ENCODE results near the gene ULBP3. TPM values are rescaled to one million over a fixed set of nuclear protein-coding genes. Genes with fewer than 3 reads are reported as not detected.

Gene ULBP3
- total RNA-seq, 4 donors from 2014 or later, result 2.4 to 31.7 (median 16.5) TPM

DNA sequence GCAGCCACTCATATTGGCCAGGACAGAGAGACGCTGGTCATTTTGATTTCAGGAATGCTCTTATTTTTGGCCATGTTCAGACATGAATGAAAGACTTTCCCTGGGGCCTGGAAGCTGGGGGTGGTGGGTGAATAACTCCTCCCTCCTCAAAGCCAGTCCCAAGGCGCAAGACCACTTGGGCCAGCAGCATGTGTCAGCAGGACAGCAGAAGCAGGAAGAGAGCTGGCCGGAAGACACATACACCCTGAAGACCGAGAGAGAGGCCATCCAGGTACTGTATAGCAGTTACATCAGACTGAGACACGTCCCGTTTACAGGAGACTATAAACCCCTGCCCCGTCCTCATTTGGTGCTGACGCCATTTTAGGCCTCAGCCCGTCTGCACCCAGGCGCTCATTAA is 29.2 kb upstream of the ULBP3 start:
- no peak overlapping the region for H3K4me3 ChIP-seq (replicated peaks in 1 of 3)
- H3K4me1 ChIP-seq, result no peaks in the 10 kb centered on the region
- intact Hi-C loops (cut with DNase I), result no loop called here
- H3K36me3 ChIP-seq, result no peaks in the 10 kb centered on the region
- TF ChIP-seq POLR2A (IDR thresholded peaks at IDR 0.05), result no peak
- TF ChIP-seq, protein P1, sequence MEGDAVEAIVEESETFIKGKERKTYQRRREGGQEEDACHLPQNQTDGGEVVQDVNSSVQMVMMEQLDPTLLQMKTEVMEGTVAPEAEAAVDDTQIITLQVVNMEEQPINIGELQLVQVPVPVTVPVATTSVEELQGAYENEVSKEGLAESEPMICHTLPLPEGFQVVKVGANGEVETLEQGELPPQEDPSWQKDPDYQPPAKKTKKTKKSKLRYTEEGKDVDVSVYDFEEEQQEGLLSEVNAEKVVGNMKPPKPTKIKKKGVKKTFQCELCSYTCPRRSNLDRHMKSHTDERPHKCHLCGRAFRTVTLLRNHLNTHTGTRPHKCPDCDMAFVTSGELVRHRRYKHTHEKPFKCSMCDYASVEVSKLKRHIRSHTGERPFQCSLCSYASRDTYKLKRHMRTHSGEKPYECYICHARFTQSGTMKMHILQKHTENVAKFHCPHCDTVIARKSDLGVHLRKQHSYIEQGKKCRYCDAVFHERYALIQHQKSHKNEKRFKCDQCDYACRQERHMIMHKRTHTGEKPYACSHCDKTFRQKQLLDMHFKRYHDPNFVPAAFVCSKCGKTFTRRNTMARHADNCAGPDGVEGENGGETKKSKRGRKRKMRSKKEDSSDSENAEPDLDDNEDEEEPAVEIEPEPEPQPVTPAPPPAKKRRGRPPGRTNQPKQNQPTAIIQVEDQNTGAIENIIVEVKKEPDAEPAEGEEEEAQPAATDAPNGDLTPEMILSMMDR (IDR thresholded peaks at IDR 0.05), result no peak
- H3K27me3 ChIP-seq, result no peaks in the 10 kb centered on the region
- 91 to 92% methylated on average over 10 of the region's 10 CpGs for WGBS, 2 donors
- no peak overlapping the region for H3K27ac ChIP-seq
- no peaks in the 10 kb centered on the region for H3K9me3 ChIP-seq
- no peak for DNase-seq

DNA sequence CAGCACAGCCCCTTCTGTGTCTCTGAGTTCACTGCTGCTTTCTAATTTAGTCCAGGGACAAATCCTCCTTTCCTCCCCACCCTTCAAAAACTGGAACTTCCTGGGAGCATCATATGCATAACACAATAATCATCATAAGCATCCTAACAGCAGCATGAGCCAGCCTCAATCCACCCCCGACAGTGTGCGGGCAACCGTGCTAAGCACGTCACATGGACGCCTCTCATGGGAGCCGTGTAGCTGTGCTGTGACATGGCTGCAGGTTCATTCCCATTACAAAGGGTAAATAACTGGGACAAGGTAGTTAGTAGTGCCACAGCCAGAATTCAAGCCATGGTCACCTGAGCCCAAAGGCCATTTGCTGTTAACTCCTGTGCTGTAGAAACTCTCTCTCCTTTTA is 24.5 kb upstream of the ULBP3 start:
- intact Hi-C loops (cut with DNase I), result no loop called here
- H3K36me3 ChIP-seq, result no peaks in the 10 kb centered on the region
- no peaks in the 10 kb centered on the region for H3K4me1 ChIP-seq
- no peaks in the 10 kb centered on the region for H3K9me3 ChIP-seq
- DNase-seq, result no peak
- no peak overlapping the region for H3K4me3 ChIP-seq (replicated peaks in 1 of 3)
- TF ChIP-seq POLR2A (IDR thresholded peaks at IDR 0.05), result no peak
- TF ChIP-seq, protein P1 (IDR thresholded peaks at IDR 0.05), result no peak
- WGBS, 2 donors, result 83 to 89% methylated on average over 6 of the region's 6 CpGs
- H3K27me3 ChIP-seq, result no peaks in the 10 kb centered on the region
- no peak overlapping the region for H3K27ac ChIP-seq

DNA sequence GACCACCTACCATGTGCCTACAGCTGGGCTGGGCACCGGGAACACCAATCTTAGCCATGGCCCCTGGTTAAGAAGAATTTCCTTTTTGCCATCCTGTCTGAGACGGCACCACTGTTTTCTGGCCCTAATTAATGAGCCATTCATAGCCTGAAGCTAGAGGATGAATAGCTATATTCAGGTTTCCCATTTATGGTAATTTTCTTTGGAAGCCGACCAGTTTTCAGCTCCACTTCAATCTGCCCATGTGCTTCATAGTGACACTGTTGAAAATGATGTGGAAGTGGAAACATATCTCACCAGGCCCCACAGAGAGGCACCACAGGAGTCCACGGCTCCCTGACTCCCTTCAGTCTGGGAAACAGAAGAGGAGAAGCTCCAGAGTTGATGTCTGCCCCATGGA is 22.6 kb upstream of the ULBP3 start:
- DNase-seq, result no peak
- no peaks in the 10 kb centered on the region for H3K4me1 ChIP-seq
- TF ChIP-seq POLR2A (IDR thresholded peaks at IDR 0.05), result no peak
- TF ChIP-seq, protein P1 (IDR thresholded peaks at IDR 0.05), result no peak
- H3K36me3 ChIP-seq, result no peaks in the 10 kb centered on the region
- H3K27me3 ChIP-seq, result no peaks in the 10 kb centered on the region
- no peak overlapping the region for H3K4me3 ChIP-seq (replicated peaks in 1 of 3)
- no peak overlapping the region for H3K27ac ChIP-seq
- WGBS, 2 donors, result 72 to 74% methylated on average over 4 of the region's 4 CpGs
- no peaks in the 10 kb centered on the region for H3K9me3 ChIP-seq
- intact Hi-C loops (cut with DNase I), result no loop called here

DNA sequence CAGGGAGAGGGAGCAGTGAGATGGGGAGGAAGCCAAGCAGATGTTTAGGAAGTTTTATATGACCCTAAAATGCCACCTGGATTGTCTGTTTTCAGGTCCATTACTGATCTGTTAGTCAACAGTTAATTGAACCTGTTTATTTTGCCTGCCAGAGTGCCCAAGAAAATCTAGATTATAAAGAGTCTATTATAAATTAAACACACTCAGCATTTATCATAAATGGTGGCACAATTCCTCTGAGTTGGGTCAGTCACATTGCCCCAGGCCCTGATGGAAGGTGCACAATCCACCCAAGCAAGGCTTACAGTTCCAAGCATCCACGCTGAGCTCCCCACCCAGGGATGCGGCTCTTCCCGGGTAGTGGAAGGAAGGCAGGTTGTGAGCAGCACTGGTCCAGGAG is 21.4 kb upstream of the ULBP3 start:
- intact Hi-C loops (cut with DNase I), result no loop called here
- WGBS, 2 donors, result 90 to 97% methylated on average over 3 of the region's 3 CpGs
- no peaks in the 10 kb centered on the region for H3K27me3 ChIP-seq
- DNase-seq, result no peak
- H3K4me3 ChIP-seq (replicated peaks in 1 of 3), result no peak overlapping the region
- H3K27ac ChIP-seq, result no peak overlapping the region
- TF ChIP-seq, protein P1 (IDR thresholded peaks at IDR 0.05), result no peak
- TF ChIP-seq POLR2A (IDR thresholded peaks at IDR 0.05), result no peak
- H3K4me1 ChIP-seq, result no peaks in the 10 kb centered on the region
- no peaks in the 10 kb centered on the region for H3K9me3 ChIP-seq
- no peaks in the 10 kb centered on the region for H3K36me3 ChIP-seq

DNA sequence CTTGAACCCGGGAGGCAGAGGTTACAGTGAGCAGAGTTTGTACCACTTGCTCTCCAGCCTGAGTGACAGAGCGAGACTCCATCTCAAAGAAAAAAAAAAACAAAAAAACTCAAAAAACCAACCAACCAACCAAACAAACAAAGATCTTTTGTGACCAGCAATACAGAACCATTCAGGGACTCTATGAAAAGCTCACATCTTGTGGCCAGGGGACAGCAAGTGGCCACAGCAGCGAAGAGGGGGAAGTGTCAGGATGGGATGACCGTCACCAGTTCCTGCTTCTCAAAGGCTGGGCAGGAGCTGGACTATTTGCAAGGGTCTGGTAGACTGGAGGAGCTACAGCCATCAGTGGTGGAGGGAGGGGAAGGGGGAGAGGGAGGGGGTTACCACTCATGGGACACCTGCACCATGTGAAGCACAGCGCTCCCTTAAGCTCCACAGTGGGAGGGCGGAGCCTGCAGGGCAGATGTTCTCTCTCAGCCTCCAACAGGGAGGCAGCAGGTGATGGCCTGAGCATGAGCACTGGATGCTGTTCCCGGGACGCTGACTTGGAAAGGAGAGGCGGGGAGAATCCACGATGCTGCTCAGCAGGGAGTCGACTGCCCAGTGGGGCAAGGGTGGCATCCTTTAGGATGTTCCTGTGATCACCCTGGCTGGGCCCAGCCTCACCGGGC is 19.7 kb upstream of the ULBP3 start:
- TF ChIP-seq POLR2A (IDR thresholded peaks at IDR 0.05), result no peak
- TF ChIP-seq, protein P1 (IDR thresholded peaks at IDR 0.05), result no peak
- H3K9me3 ChIP-seq, result no peaks in the 10 kb centered on the region
- H3K36me3 ChIP-seq, result no peaks in the 10 kb centered on the region
- no peak for DNase-seq
- no peaks in the 10 kb centered on the region for H3K27me3 ChIP-seq
- no peak overlapping the region for H3K4me3 ChIP-seq (replicated peaks in 1 of 3)
- intact Hi-C loops (cut with DNase I), result no loop called here
- H3K27ac ChIP-seq, result no peak overlapping the region
- WGBS, 2 donors, result 83 to 91% methylated on average over 11 to 12 of the region's 12 CpGs
- H3K4me1 ChIP-seq, result no peaks in the 10 kb centered on the region
